Keratinocyte (primary cell): ENCODE results near the gene GPX1. TPM values are rescaled to one million over a fixed set of nuclear protein-coding genes. Genes with fewer than 3 reads are reported as not detected.
"Not testable (repeated sequence)": the region's sequence is repeated elsewhere in the genome, so short reads cannot be mapped to it uniquely, and the experiment has no call there.

Experiments used
- DNase-seq: peaks from one replicate; pipeline ENCODE4 v3.0.0-alpha.2; 2011; ENCODE audit warnings: low read depth, missing footprints, low spot score
- FAIRE-seq: peaks from 2 replicates; lab custom pipeline; 2011; peaks lifted over from hg19 to GRCh38; lab: Jason Lieb, UNC
- H2AFZ ChIP-seq: 2 replicates; pipeline ENCODE4 v1.6.0; 2012; ENCODE audit warnings: low read length, control low read depth, inconsistent platforms; ENCODE audit not compliant: control insufficient read depth
- H3K27ac ChIP-seq: 2 replicates; pipeline ENCODE4 v1.5.1; 2011; ENCODE audit warnings: low read length; ENCODE audit not compliant: control insufficient read depth, insufficient read depth
- H3K27me3 ChIP-seq: 3 replicates; pipeline ENCODE4 v1.6.0; 2011; ENCODE audit warnings: low read length; ENCODE audit not compliant: control insufficient read depth, insufficient read depth; ENCODE audit errors: extremely low read depth
- H3K36me3 ChIP-seq, 2 experiments: 2 replicates in 1 of 2; 3 replicates in 1 of 2; pipeline ENCODE4 v1.5.1; 2011; ENCODE audit warnings: low read length in 2 of 2, mild to moderate bottlenecking in 1 of 2; ENCODE audit not compliant: control insufficient read depth in 2 of 2, insufficient read depth in 2 of 2; ENCODE audit errors: extremely low read depth in 1 of 2
- H3K4me1 ChIP-seq: 3 replicates; pipeline ENCODE4 v1.5.1; 2011; ENCODE audit warnings: low read length; ENCODE audit not compliant: control insufficient read depth, insufficient read depth; ENCODE audit errors: extremely low read depth
- H3K4me2 ChIP-seq: 3 replicates; pipeline ENCODE4 v1.6.0; 2011; ENCODE audit warnings: low read depth, low read length; ENCODE audit not compliant: control insufficient read depth, insufficient read depth; ENCODE audit errors: extremely low read depth
- H3K4me3 ChIP-seq, 3 experiments: fragments of 200-600 bp in 1 of 3; sonication (generic) in 1 of 3; 2 replicates in 2 of 3; 3 replicates in 1 of 3; pipeline ENCODE4 v1.5.1; 2011 to 2016; ENCODE audit warnings: low read length in 3 of 3, mild to moderate bottlenecking in 3 of 3, control low read depth in 2 of 3, inconsistent platforms in 1 of 3, low read depth in 1 of 3, mixed read lengths in 1 of 3, mixed run types in 1 of 3, moderate library complexity in 1 of 3; ENCODE audit not compliant: control insufficient read depth in 2 of 3, insufficient read depth in 2 of 3; ENCODE audit errors: extremely low read depth in 1 of 3
- H3K79me2 ChIP-seq: 2 replicates; pipeline ENCODE4 v1.6.0; 2012; ENCODE audit warnings: low read length; ENCODE audit not compliant: control insufficient read depth, insufficient read depth
- H3K9ac ChIP-seq: 3 replicates; pipeline ENCODE4 v1.6.0; 2011; ENCODE audit warnings: low read length; ENCODE audit not compliant: control insufficient read depth, insufficient read depth; ENCODE audit errors: extremely low read depth
- H3K9me1 ChIP-seq: 3 replicates; pipeline ENCODE4 v1.6.0; 2011; ENCODE audit warnings: low read length; ENCODE audit not compliant: control insufficient read depth, insufficient read depth; ENCODE audit errors: extremely low read depth
- H3K9me3 ChIP-seq: 2 replicates; pipeline ENCODE4 v1.5.1; 2012; ENCODE audit warnings: low read depth, low read length; ENCODE audit not compliant: control insufficient read depth
- H4K20me1 ChIP-seq: 3 replicates; pipeline ENCODE4 v1.6.0; 2011; ENCODE audit warnings: low read length; ENCODE audit not compliant: control insufficient read depth, insufficient read depth; ENCODE audit errors: extremely low read depth
- CTCF ChIP-seq, 3 experiments: IDR thresholded peaks in 1 of 3; conservative IDR thresholded peaks in 1 of 3; optimal IDR thresholded peaks in 1 of 3; 2 replicates in 2 of 3; 3 replicates in 1 of 3; pipeline versions ENCODE3 to v1.5.1; 2011; ENCODE audit warnings: low read length in 3 of 3, mild to moderate bottlenecking in 3 of 3, moderate library complexity in 2 of 3, control low read depth in 1 of 3, inconsistent platforms in 1 of 3; ENCODE audit not compliant: insufficient read depth in 2 of 3; ENCODE audit errors: extremely low read depth in 1 of 3
- EZH2 ChIP-seq: IDR thresholded peaks from one replicate; pipeline ENCODE4 v1.6.1; 2012; ENCODE audit warnings: inconsistent platforms, mild to moderate bottlenecking, low read length, moderate library complexity
- dilution Hi-C: fragments of 300-500 bp; cut with MboI; formaldehyde crosslinking; loops from one replicate; pipeline ENCODE4 v1.7.0; 2020; ENCODE audit warnings: low sequenced_read_pairs; ENCODE audit not compliant: extremely low pct_ligation_motif_present
- polyA plus RNA-seq, 5 experiments: library from polyadenylated mRNA; depleted of rRNA in 3 of 5; stranded (reverse) in 3 of 5; stranded (forward) in 1 of 5; unstranded in 1 of 5; fragments of >200 nt; gene quantifications; 1 replicate in 1 of 5; 2 replicates in 3 of 5; 3 replicates in 1 of 5; pipeline versions ENCODE4 v1.2.1 to v1.2.3, GENCODE V29; 2011 to 2012; ENCODE audit warnings: missing spikeins in 2 of 5, low read depth in 1 of 5, low replicate concordance in 1 of 5

GPX1 gene
- polyA plus RNA-seq, 1 donor (not counting 4 experiments of a cell fraction or from before 2014, with no cell fraction given), result 427 TPM

- H3K9ac ChIP-seq, result no peak overlapping the region
- no peak for DNase-seq
- no peaks in the 10 kb centered on the region for H3K9me1 ChIP-seq
- H3K9me3 ChIP-seq, result no peaks in the 10 kb centered on the region
- H3K4me3 ChIP-seq, result no peak overlapping the region
- TF ChIP-seq CTCF (optimal IDR thresholded peaks at IDR 0.05 in 1 of 3, IDR thresholded peaks at IDR 0.05 in 1 of 3, conservative IDR thresholded peaks at IDR 0.05 in 1 of 3; ENCODE audit: extremely low read depth in 1 of 3, insufficient read depth in 2 of 3, low read length in 3 of 3) (no peak), EZH2 (no peak)
- no peak overlapping the region for H2AFZ ChIP-seq
- peaks cover 45% of the 10 kb centered on the region for H4K20me1 ChIP-seq
- H3K36me3 ChIP-seq, result peaks cover 5 to 20% of the 10 kb centered on the region in 2 experiments
- peaks cover 97% of the 10 kb centered on the region for H3K79me2 ChIP-seq
- H3K27ac ChIP-seq, result no peak overlapping the region
- H3K4me1 ChIP-seq, result no peaks in the 10 kb centered on the region
- FAIRE-seq, result no peak
- H3K27me3 ChIP-seq, result no peaks in the 10 kb centered on the region
- no peak overlapping the region for H3K4me2 ChIP-seq
- dilution Hi-C loops, result no loop called here
These were observed 41.3 kb upstream of the GPX1 start for GRCh38 chr3:49399461-49399860.

- Histone ChIP-seq H3K27me3 (no peaks in the 10 kb centered on the region), H2AFZ (no peak overlapping the region), H3K36me3 (peaks cover 6 to 24% of the 10 kb centered on the region in 2 experiments), H3K9ac (no peak overlapping the region), H3K4me1 (no peaks in the 10 kb centered on the region), H3K9me1 (no peaks in the 10 kb centered on the region), H3K4me2 (no peak overlapping the region), H3K9me3 (no peaks in the 10 kb centered on the region), H4K20me1 (peaks cover 50% of the 10 kb centered on the region), H3K79me2 (peaks cover 96% of the 10 kb centered on the region), H3K4me3 (no peak overlapping the region), H3K27ac (no peak overlapping the region)
- FAIRE-seq (no peak), DNase-seq (no peak)
- no peak for TF ChIP-seq EZH2
- TF ChIP-seq CTCF (optimal IDR thresholded peaks at IDR 0.05 in 1 of 3, IDR thresholded peaks at IDR 0.05 in 1 of 3, conservative IDR thresholded peaks at IDR 0.05 in 1 of 3; ENCODE audit: extremely low read depth in 1 of 3, insufficient read depth in 2 of 3, low read length in 3 of 3), result no peak
- dilution Hi-C loops, result no loop called here
These were observed 39.3 kb upstream of the GPX1 start for GRCh38 chr3:49397470-49397869.

- H3K9ac ChIP-seq, H3K9me3 ChIP-seq, FAIRE-seq, H3K4me2 ChIP-seq, H3K4me3 ChIP-seq, H3K36me3 ChIP-seq, H3K9me1 ChIP-seq, H2AFZ ChIP-seq, H3K27me3 ChIP-seq, H3K4me1 ChIP-seq, dilution Hi-C loops, H3K27ac ChIP-seq, DNase-seq: not testable (repeated sequence)
- Histone ChIP-seq H4K20me1 (peaks cover 43% of the 10 kb centered on the region), H3K79me2 (peaks cover 96% of the 10 kb centered on the region)
These were observed 33.2 kb upstream of the GPX1 start for GRCh38 chr3:49391310-49391709.
